Renal pelvis (tissue), 12 donors: ENCODE results near the gene FCAR. TPM values are rescaled to one million over a fixed set of nuclear protein-coding genes. Genes with fewer than 3 reads are reported as not detected.
"Not testable (repeated sequence)": the region's sequence is repeated elsewhere in the genome, so short reads cannot be mapped to it uniquely, and the experiment has no call there.

Experiments
- DNase-seq: peaks from one replicate; pipeline ENCODE4 v3.0.0-alpha.2; 2013
- long read RNA-seq, 16 experiments: transcript quantifications; one replicate each; lab custom pipeline, GENCODE V29; 2026
- polyA plus RNA-seq, 3 donors: library from polyadenylated mRNA; unstranded; fragments of 120-200 nt; gene quantifications; one replicate each; pipeline ENCODE4 v1.2.1, GENCODE V29; 2013; ENCODE audit not compliant: insufficient read length in 3 of 3

The FCAR gene
- polyA plus RNA-seq: under 1 TPM; 0.21 to 0.31 (median 0.29) TPM
- long read RNA-seq, donor 1: 0 reads
- long read RNA-seq, donor 2: 0 reads
- long read RNA-seq, donor 3: 0 reads
- long read RNA-seq, donor 4: 0 reads
- long read RNA-seq, donor 5: 0 reads
- long read RNA-seq, donor 6: 0 reads
- long read RNA-seq, donor 7: 0 reads
- long read RNA-seq, donor 8: 0 reads
- long read RNA-seq, donor 9: 0 reads
- long read RNA-seq, donor 10: 0 reads
- long read RNA-seq, donor 11: 0 reads
- long read RNA-seq, donor 12: 0 reads
- long read RNA-seq, donor 13: 0 reads
- long read RNA-seq, donor 14: 0 reads
- long read RNA-seq, donor 15: 0 reads
- long read RNA-seq, donor 16: 0 reads

GRCh38 chr19:54873990-54874389, at the start of gene FCAR:
FCAR (plus strand) TSS chr19:54874235; CDS start chr19:54874290, 55 bp downstream.
- DNase-seq: no peak

DNA sequence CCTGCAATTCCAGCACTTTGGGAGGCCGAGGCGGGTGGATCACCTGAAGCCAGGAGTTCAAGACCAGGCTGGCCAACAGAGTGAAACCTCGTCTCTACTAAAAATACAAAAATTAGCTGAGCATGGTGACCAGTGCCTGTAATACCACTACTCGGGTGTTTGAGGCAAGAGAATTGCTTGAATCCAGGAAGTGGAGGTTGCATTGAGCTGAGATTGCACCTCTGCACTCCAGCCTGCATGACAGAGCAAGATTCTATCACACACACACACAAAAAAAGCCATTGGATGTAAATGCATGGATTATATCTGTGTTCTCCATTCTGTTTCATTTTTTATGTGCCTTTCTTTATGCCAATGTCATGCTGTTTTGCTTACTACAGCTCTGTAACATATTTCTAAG, 49.6 kb upstream of the FCAR start:
- DNase-seq: not testable (repeated sequence)

GRCh38 chr19:54825326-54825725, 48.7 kb upstream of the FCAR start:
- not testable (repeated sequence) for DNase-seq

DNA sequence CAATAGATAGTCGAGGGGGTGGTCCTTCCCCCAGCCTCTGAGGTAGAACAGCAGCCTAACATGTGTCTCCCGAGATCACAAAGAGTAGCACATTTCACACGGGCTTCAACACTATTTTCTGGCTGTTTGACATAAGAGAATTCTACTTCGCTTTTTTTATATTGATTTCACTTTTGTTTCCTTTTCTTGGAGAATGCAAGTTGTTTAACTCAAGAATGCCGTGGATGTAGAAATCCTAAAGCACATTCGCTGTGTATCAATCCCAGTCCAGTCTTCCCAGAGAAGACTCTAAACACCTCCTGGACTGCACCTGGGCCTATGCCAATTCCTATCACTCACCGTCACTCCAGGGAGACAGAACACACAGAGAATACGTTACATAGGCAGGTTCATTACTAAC, 46.0 kb upstream of the FCAR start:
- not testable (repeated sequence) for DNase-seq

DNA sequence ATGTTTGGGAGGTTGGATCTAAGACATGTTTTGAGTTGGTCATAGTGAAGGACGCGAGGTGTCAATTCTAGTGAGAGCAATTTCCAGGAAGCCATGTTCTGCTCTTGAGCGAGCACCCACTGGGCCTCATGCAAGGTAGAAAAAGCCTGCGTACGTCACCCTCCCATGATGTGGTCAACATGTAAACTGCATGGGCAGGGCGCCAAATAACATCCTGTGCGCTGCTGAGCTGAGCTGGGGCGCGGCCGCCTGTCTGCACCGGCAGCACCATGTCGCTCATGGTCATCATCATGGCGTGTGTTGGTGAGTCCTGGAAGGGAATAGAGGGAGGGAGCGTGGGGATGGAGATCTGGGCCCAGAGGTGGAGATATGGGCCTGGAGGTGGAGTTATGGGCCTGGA, 41.5 kb upstream of the FCAR start, which contains the start of gene KIR2DS4:
KIR2DS4 (plus strand) TSS at position 181 of the 400 bp plus-strand sequence.
- DNase-seq: not testable (repeated sequence)

- DNase-seq: not testable (repeated sequence)
Measured at GRCh38 chr19:54835126-54835525, 38.9 kb upstream of the FCAR start.

- DNase-seq: not testable (repeated sequence)
Measured at GRCh38 chr19:54837522-54837921, 36.5 kb upstream of the FCAR start.

DNA sequence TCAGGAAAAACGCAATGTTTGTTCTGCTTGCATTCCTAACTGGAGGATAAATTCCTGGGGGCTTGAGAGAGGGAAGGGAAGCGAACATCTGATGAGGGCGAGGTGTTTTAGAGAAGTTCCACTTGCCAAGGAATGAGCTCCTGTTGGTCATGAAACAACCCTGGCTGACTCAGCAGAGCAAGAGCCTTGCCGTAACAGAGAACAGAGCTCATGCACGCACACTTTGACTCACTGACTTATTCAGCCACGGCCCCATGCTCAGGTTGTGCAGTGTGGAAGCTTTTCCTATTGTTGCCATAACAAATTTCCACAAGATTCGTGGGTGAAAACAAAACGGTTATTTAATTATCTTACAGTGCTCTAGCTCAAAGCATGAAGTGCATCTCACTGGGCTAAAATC, 30.9 kb upstream of the FCAR start:
- DNase-seq: not testable (repeated sequence)

DNA sequence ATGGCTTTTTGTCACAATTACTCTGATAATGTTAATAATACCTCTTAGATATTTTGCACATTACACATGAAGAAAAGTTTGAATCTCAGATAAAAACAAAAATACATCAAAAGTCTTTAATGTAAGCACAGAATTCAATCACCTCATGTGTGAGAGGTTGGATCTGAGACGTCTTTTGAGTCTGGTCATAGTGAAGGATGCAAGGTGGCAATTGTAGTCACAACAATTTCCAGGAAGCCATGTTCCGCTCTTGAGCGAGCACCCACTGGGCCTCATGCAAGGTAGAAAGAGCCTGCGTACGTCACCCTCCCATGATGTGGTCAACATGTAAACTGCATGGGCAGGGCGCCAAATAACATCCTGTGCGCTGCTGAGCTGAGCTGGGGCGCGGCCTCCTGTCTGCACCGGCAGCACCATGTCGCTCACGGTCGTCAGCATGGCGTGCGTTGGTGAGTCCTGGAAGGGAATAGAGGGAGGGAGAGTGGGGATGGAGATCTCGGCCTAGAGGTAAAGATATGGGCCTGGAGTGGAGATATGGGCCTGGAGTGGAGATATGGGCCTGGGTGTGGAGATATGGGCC, 23.9 kb upstream of the FCAR start, which contains the start of gene KIR3DL2:
KIR3DL2 (plus strand) TSS at position 383 of the 580 bp plus-strand sequence; CDS start at position 416, 33 bp downstream.
- not testable (repeated sequence) for DNase-seq

DNA sequence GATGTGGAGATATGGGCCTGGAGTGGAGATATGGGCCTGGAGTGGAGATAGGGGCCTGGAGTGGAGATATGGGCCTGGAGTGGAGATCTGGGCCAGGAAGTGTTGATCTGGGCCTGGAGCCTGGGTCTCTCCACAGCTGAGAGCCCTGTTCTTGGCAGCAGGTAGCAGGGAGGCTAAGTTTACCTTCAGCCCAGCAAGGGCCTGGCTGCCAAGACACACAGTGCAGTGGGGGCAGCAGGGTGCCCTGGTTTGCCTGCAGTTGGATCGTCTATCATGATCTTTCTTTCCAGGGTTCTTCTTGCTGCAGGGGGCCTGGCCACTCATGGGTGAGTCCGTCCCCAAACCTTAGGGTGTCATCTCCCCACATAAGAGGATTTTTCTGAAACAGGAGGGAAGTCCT, 23.1 kb upstream of the FCAR start:
- DNase-seq: no peak

DNA sequence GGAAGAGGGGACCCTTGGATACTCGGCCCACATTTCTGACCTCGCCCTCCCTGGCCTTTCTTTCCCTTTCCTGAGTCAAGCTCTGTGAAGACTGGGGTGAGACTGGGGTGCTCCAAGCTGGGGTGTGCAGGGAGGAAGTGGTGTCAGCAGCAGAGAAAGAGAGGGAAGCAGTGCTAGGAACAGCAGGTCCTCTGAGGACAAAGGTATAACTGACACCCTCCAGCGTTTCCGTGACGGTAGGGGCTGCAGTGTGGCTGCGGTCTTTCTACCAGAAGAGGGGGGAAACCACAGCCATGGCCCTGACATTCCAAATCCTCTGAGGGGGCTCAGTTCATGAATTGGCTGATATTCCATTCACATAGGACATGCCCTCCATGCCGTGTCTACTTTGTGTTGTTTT, 22.7 kb upstream of the FCAR start:
- no peak for DNase-seq

DNA sequence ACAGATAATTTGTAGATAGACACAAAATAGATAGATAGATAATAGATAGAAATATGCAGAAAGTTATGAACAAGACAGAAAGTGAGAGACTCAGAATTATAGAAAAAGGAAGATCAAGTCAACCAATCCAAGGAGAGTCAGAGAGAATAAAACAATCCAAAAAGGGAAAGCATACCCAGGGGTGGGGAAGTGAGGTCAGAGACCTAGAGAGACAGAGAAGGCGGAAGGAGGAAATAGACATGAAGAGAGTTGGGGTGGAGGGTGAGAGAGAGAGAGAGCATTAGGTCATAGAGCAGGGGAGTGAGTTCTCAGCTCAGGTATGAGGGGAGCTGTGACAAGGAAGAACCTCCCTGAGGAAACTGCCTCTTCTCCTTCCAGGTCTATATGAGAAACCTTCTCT, 18.8 kb upstream of the FCAR start:
- DNase-seq: not testable (repeated sequence)

GRCh38 chr19:54858476-54858875, 15.6 kb upstream of the FCAR start:
- DNase-seq: not testable (repeated sequence)

- DNase-seq: not testable (repeated sequence)
Measured at GRCh38 chr19:54859421-54859820, 14.6 kb upstream of the FCAR start.

- DNase-seq: not testable (repeated sequence)
Measured at GRCh38 chr19:54863459-54863858, 10.6 kb upstream of the FCAR start.

DNA sequence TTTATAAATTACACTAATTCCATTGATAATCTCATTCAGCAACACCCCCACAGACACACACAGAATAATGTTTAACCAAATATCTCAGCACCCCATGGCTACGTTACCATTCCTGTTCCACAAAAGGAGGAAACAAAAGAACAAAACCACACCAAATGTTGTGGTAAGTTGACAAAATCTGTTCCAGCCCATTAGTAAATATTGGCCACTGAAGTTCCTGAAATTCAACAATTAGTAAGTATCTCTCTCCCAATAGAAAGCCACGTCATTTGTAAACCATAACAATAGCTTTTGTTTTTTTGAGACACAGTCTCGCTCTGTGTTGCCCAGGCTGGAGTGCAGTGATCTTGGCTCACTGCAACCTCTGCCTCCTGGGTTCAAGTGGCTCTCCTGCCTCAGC, 2.3 kb upstream of the FCAR start:
- DNase-seq: no peak

DNA sequence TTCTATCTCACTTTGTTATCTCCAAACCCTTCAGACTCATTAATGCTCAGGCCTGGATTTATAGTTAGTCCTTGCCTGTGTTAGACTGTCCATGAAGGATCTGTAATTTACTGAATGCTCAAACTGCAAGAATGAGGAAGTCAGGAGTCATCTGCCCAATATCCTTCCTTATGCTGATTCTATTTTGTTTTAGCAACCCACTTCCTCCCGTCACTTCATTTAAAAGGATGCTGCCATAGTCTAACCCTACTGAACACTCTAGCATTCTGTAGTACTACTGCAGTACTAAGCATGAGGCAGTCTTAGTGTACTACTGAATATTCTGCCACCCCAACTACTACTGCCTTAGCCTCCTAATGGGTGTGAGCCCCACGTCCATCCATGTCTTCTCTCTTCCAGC, 1.5 kb downstream of the FCAR start:
- no peak for DNase-seq

- DNase-seq: no peak
Measured at GRCh38 chr19:54877471-54877870, 3.4 kb downstream of the FCAR start.

- no peak for DNase-seq
Measured at GRCh38 chr19:54881884-54882283, 7.8 kb downstream of the FCAR start.

DNA sequence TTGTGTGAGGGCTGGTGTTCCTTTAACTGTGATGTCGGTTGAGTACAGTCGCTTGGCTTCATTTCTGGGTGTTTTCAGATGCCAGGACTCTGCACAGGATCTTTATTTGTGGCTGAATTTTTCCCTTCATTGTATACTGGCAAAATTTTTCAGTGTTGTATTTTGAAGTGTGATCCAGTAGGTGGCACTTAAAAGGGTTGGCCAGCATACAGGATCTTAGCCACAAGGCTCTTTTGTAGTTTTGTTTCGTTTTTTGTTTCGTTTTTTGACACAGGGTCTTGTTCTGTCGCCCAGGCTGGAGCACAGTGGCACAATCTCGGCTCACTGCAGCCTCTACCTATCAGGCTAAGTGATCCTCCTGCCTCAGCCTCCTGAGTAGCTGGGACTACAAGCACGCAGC, 8.7 kb downstream of the FCAR start:
- no peak for DNase-seq

DNA sequence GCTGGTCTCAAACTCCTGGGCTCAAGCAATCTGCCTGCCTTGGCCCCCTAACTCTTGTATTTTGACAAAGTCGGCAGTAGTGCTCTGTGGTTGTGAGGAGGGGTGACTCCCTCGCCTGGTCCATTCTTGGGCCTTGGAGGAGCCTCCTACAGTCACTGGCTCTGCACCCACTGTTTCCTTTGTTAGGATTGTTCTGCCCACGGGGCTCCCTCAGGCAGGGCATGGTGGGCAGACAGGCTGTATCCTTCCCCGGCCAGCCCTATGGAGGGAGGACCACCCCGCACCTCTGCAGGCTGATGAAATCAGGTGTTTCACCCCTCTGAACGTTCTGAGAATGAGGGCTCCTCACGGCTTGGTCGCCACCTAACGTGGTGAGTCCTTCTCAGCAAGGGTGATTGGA, 9.2 kb downstream of the FCAR start:
- no peak for DNase-seq

- no peak for DNase-seq
Measured at GRCh38 chr19:54888239-54888638, 14.2 kb downstream of the FCAR start.

DNA sequence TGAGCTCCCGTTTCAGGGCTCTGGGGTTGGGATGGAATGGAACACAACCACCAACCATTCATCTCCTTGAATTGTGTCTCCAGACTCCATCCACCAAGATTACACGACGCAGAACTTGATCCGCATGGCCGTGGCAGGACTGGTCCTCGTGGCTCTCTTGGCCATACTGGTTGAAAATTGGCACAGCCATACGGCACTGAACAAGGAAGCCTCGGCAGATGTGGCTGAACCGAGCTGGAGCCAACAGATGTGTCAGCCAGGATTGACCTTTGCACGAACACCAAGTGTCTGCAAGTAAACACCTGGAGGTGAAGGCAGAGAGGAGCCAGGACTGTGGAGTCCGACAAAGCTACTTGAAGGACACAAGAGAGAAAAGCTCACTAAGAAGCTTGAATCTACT, 15.5 kb downstream of the FCAR start:
- DNase-seq: no peak
